CD4-positive, alpha-beta T cell treated with Interleukin-1 beta for 1 hour (primary cell): ENCODE data around the gene C1orf50.
A peak's percentile ranks its signal among the peaks of the same experiment; 100 is the strongest.
"Not testable (repeated sequence)": the region's sequence is repeated elsewhere in the genome, so short reads cannot be mapped to it uniquely, and the experiment has no call there.

Source experiments
- DNase-seq, 2 donors: peaks; one replicate each; pipeline ENCODE4 v3.0.0-alpha.2; 2020 to 2022

C1orf50 gene

DNA sequence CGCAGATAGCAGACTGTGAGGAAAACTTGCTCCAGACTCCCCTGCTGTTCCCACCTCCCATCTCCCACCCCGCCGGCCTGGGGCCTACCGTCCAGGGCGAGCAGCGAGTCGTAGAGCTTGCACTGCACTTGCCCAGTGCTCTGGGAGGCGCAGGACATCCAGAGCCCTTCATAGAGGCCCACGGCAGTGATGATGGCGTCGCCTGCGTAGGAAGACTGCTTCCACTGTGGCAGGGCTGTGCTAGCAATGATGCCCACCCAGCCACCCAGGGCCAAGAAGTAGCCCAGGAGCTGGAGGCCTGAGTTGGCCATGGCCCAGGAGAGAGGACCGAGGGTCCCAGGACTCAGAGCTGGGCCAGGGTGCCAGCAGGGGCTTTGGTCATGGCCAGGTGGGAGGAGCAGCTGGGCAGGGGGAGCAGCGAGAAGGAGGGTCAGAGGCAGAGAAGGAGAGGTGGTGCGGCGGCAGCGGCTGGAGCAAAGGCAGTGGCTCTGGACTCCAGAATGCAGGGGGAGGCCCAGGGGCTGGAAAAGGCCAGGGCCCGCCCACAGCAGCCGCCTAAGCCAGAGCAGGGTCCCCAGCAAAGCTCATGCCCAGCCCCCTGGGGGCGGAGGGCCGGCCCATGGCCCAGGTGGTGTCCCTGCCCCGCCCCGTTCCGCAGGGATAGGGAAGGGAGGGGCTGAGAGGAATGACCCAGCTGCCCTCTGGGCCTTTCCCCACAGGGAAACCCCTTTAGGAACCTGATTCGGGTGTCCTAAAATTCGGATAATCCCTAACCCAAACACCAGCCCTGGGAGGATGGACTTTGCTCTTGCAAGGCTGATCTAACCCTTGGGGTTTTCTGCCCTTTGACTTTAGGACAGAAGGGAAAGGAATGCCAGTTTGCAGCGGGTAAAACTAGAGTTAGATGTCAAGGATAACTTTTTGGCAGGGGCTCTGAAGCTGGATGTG is 27.0 kb upstream of the C1orf50 start, which contains the start of gene CLDN19:
Gene CLDN19, minus strand, starts transcription at position 484 of the 948 bp plus-strand sequence. Its CDS starts 173 bp downstream, at position 311.
- no peak for DNase-seq

- no peak for DNase-seq
Observed at GRCh38 chr1:42740851-42741580, 26.0 kb upstream of the C1orf50 start.

- DNase-seq = no peak
Observed at GRCh38 chr1:42741706-42742105, 25.3 kb upstream of the C1orf50 start.

GRCh38 chr1:42742141-42742540 is 24.9 kb upstream of the C1orf50 start:
- no peak for DNase-seq

- DNase-seq = no peak
Observed at GRCh38 chr1:42742617-42743316, 24.3 kb upstream of the C1orf50 start.

- no peak for DNase-seq
Observed at GRCh38 chr1:42743317-42744147, 23.5 kb upstream of the C1orf50 start.

DNA sequence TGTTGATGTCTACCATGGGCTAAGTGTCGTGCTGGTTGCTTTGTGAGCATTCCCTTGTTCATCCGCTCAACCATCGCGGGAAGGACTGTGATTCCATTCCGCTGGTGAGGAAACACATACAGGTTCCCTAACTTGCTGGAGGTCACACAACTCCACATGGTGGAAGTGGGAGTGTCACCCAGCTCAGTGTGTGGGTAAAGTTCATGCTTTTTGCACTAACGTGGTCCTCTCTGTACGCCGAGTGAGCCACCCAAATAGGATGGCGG is 23.0 kb upstream of the C1orf50 start:
- no peak for DNase-seq

DNA sequence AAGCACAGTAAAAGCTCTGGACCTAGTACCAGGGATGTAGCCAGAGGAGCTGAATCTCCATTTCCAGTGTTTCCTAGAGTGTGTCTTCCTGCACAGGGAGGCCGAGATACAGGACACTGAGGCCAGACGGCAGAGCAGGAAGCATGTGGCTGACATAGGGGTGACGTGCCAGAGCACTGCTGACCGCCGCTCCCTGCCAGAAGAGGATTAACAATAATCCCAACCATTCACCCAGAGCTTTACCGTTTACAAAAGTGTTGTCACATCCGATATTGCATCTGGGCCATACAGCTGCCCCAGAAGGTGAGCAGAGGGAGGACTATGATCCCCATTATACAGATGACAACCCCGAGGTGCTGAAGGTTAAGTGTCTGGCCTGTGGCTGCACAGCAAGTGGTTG is 21.2 kb upstream of the C1orf50 start:
- no peak for DNase-seq

- no peak for DNase-seq
Observed at GRCh38 chr1:42746436-42747105, 20.5 kb upstream of the C1orf50 start.

GRCh38 chr1:42747125-42747524 is 19.9 kb upstream of the C1orf50 start:
- DNase-seq = peak; percentile 31 to 40

GRCh38 chr1:42748021-42748420 is 19.0 kb upstream of the C1orf50 start:
- no peak for DNase-seq

GRCh38 chr1:42748461-42749410 is 18.3 kb upstream of the C1orf50 start:
- DNase-seq = no peak

- DNase-seq = no peak
Observed at GRCh38 chr1:42750041-42750440, 17.0 kb upstream of the C1orf50 start.

- not testable (repeated sequence) for DNase-seq
Observed at GRCh38 chr1:42751511-42752070, 15.5 kb upstream of the C1orf50 start.

DNA sequence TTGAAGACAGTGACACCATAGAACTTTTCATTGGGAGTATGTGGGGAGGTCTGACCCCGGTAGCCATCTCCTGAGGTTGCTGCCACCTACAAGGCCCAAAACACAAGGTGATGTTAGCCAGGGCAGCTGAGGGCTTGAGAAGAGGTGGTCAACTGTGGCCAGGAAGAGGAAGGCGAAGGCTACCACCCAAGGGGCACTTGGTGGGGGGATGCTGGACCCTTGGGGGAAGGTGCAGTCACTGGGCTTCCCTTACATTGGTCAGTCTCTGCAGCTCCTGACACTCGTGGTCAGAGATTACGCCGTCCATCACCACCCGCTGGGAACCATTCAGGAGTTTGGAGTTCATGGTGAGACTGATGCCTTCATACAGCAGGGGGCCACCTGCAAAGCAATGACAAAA is 14.8 kb upstream of the C1orf50 start:
- DNase-seq = no peak

- no peak for DNase-seq
Observed at GRCh38 chr1:42753070-42753469, 14.0 kb upstream of the C1orf50 start.

DNA sequence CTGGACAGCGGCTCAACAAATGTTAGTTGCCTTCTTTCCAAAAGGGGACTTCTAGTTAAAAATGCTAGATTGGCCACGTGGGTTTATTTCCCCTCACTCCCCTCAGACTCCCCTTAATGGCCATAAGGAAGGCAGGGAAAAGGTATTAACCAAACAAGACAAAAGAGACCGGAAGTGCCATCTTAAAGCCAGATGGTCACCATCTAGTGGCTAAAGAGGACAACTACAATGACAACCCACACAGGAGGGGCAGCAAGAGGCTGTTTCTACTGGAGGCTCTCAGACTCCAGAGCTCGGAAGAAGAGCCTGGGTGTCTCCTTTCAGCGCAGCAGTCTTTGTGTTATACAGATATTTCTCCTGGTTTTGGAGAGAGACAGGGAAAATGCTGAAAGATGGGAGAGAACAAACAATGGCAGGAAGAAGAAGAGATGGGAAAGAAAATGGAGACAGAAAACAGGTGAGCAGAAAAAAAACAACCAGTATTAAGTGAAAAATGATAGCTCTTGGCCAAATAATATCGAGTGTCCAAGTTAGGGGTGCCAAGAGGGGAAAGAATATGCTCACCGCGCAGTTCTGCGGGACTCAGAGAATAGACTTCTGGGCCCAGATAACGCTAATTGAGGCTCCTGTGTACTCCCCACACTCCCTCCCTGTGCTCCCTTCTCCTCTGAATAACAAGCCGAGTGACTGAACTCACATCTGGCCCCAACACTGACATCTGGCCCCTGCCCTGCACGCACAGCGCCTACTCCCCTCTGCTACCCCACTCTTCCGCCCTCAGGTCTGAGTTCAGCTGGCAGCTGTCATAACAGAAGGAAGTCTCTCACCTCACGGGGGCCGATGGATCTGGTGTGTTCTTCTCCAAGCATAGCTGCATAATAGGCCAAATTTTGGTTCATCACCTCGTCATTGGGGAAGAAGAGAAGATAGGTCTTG is 9.8 kb upstream of the C1orf50 start:
- DNase-seq = peak; percentile 15 to 34

- no peak for DNase-seq
Observed at GRCh38 chr1:42757892-42758275, 9.2 kb upstream of the C1orf50 start.

DNA sequence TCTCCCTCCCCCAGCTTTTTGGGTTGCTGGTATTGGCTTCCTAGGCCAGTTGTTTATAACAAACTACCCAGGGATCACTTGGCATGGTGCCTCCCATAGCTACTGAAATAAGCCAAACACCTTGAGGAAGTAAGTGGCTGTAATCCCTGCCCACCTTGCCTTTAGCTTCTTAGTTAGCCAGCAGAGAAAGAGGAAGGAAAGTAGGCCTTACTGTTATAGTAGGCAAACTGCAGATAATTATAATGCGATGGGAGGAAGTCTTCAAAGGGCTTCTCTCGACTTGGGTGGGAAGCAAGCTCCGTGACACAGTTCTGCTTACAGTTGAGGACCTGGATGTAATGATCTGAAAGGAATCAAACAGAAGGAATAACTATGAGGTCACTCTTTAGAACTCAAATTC is 8.4 kb upstream of the C1orf50 start:
- DNase-seq = no peak
